Central memory CD4-positive, alpha-beta T cell (primary cell): ENCODE results near the gene NKD2.

Experiments used
- DNase-seq: peaks from one replicate; pipeline ENCODE4 v3.0.0; 2022

The NKD2 gene

DNA sequence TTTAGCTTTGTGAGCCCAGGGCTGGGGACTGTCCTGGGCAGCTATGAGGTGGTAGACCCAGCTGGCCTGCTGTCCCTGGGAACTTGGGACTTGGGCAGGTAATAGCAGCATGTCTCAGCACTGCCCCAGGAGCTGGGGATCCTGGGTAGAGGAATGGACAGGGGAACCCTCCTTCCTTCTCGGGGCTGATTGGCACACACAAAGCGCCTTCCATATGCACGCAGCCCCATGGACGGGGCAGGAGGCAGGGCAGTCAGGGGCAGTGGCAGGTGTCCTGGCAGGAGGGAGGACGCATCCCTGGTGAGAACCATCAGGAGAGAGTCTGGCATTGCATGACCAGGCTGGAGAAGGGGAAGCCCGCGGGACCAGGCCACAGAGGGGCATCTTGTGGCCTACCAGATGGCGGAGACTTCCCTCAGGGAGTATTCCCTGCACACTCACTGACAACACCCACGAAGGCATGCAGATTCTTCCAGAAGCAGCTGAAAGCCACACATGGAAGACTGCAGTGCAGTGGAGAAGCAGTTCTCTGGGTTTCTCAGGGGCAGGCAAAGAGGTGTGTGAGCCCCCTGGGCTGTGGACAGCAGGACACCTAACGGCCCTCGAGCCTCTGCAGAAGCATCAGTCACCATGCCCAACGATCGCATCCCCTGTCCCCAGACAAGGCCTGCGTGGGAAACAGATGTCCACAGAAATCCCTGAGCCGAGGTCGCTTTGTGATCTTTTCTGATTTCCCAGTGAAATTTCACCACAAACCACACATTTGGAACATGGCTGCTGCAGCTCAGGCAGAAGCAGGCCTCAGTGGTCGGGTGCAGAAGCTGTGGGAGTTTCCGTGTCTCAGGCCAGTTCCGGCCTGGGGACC lies 7.0 kb upstream of the NKD2 start:
- DNase-seq: no peak

DNA sequence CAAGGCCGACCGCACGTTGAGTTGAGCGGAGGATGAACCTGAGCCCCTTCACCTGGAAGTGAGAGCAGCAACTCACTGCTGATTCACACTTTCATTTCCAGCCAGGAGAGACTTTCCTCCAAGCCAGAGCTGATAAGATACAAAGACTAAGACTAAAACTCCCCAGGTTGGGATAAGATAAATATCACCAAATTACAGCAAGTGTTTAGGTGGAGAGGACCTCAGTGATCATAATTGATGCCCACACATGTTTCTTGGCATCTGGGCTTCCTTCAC lies 6.4 kb upstream of the NKD2 start:
- DNase-seq: no peak

- no peak for DNase-seq
Observed at GRCh38 chr5:1002836-1003235, 5.8 kb upstream of the NKD2 start.

- peak; percentile 43 for DNase-seq
Observed at GRCh38 chr5:1003296-1003937, 5.2 kb upstream of the NKD2 start.

DNA sequence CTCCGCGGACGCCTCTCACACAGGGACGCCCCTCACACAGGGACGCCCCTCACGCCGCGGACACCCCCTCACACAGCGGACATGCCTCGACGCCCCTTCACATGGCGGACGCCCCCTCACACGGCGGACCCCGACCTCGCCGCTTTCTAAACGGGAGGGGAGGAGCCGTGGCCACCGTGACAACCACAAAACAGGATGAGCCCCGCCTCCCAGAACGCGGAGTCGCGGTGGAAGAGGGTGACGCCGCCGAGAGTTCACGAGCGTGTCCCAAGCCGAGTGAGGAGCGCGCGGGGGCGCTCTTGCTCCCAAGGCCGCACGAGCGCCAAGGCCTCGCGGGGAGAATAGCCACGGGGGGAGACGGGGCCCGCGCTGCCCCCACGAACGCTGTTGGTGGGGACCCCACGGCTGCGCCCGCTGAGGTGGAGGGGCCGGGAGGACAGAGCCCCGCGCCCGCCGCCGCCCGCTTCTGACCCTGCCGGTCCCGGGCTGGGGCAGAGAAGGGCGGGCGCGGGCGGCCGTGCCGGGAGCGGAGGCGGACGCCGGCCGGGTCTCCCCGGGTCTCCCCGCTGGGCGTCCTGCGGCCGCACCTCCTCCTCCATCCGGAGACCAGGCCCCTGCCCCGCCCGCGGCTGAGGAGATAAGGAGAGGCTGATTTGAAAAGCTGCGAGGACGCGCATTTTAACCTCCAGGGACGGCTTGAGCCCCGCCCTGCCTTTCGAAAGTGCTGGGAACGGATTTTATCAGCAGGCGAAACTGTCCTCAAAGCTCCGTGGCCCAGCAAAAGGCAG lies 3.9 kb upstream of the NKD2 start:
- DNase-seq: peak; percentile 37

GRCh38 chr5:1005249-1005851 lies 3.3 kb upstream of the NKD2 start:
- DNase-seq: no peak

- no peak for DNase-seq
Observed at GRCh38 chr5:1005904-1006655, 2.5 kb upstream of the NKD2 start.

GRCh38 chr5:1006656-1007071 lies 1.9 kb upstream of the NKD2 start:
- no peak for DNase-seq

DNA sequence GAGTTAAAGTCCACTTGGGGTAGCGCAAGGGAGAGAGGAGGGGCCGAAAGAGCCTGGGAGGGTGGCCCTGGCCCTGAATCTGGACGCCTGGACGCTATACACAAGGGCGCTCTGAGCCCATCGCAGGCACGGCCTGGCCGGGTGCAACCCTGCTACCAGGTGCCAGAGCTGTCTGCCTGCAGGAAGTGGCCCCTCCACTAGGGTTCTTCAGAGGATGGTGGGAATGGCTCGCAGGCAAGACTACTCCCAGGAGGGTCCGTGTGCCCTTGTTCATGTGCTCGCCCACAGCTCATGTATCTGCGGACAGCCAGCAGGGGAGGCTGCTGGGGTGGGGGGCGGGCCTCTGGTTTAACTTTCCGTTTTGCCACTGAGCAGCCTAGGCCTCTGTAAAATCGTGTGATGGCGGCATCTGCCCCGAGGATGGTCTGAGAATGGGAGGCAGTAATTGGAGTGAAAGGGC lies 1.4 kb upstream of the NKD2 start:
- no peak for DNase-seq

DNA sequence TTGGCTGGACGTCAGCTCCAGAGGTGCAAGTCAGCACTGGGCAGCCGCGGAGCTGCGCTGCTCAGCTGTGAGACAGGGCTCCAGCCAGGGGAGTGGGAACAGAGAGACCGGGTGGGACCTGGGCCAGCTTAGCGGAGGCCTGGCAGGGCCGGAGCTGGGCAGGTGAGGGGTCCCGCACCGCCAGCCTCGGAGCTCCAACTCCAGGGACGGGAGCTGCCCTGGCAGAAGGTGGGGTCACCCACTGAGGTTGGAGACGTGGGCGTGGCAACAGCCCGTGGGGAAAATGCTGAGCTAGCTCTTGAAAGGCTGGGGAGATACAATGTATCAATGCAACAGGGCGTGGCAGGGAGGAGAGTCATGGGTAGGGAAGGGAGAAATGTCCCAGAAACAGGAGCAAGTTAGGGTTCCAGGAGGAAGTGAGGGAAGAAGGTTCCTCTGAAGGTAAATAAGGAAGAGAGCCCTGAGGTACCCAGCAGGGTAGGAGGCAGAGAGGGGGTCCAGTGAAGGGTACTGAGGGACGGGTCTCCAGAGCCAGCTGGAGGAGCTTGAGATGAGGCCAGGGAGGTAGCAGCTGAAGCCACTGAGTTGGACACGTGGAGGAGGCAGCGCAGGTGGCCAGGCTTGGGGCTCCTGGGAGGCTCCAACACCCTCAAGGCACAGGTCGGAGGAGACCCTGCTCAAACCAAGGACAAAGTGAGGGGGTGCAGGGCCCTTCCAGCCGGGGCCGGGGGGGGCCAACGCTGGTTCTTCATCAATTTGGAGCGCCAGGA lies 736 bp upstream of the NKD2 start:
- DNase-seq: no peak

DNA sequence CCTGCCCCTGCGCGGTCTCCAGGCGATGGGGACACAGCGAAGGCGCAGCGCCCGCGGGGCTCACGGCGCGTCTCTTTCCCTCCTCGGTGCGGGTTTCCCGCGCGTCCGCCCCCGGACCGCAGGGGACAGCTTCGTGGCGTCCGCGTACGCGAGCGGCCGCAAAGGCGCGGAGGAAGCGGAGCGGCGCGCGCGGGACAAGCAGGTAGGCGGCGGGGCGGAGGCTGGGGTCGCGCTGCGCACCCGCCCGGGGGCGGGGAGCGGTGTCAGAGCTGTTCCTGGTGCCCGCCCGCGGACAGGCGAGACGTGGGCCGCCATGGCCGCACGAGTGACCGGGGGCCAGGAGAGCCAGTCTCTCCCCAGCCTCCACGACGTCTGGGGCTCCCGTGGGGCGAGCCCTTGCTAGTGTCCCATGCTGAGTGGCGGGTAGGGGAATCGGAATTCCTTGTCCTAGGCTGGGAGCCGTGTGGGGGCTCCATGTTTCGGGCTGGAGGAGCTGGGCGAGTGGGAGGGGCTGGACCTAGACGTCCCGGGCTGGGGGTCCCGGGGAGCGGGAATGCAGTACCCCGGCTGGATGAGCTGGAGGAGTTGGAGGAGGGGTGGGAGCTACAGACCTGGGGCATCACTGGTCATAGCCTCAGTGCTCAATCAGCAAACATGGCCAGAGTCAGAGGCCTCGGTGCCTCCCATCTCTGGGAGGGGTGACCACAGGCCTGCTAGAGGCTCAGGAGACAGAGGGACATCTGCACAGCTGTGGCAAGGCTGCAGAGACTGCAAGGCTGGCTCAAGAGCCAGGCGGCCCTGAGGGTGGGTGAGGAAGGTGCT lies 968 bp downstream of the NKD2 start:
- DNase-seq: no peak

- DNase-seq: no peak
Observed at GRCh38 chr5:1010181-1010510, 1.5 kb downstream of the NKD2 start.

DNA sequence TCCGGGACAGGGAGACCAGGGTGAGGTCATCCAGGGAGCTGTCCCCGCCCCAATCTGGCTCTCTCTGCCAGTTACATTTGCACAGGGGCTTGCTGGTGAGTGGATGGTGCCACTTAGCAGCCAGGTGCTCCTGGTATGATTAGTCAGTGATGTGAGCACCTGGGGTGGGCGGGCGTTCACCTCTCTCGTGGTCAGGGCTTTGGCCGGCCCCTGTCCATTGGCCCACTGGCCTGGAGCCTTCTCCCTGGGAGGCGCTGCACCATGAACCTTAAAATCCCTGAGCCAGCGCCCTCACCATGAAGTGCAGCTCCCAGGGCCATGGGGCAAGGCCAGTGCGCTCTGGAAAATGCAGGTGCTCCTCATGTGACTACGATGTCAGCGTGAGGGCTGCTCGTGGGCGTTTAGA lies 2.0 kb downstream of the NKD2 start:
- DNase-seq: no peak

DNA sequence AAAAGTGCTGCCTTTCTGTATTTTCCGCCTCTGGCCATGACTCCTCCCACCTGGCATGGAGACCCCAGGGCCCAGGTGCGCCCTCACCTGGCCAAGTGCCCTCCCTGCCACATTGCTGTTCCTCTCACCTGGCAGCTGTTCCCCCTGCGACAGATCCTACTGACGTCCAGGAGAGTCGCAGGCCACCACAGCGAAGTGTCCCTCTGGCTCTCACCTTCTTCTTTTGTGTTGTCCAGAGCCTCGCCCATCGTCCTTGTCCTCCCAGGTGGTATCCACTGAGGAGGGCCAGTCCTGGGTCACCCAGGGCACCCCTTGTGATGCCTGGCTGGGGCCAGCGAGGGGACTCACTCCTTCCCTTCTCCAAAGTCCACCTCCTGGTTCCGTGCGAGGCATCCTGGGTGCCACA lies 2.6 kb downstream of the NKD2 start:
- DNase-seq: peak; percentile 33

DNA sequence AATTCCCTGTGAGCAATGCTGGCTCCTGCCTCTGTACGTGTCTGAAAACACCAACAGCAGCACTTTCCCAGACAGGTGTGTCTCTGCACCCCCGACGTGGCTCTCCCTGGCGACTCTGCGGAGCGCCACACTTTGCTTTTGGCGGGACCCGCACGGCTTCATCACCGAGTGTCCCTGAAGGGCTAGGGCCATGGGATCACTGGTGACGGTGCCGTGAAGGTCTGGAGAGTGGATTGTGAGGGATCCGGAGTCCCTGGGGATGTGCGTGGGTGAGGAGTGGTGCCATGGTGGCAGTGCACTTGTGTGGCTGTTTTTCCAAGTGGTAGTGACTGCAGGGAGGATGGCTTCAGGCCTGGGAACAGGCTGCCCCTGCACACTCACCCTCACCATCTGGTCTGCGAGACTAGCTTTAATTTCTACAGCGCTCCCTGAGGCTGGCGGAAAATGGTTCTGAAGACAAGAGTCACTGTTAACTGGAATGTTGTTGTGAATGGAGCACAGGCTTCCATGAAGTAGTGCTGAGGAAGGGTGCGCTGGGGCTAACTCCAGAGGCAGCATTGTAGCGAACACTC lies 3.2 kb downstream of the NKD2 start:
- no peak for DNase-seq

GRCh38 chr5:1012313-1012841 lies 3.8 kb downstream of the NKD2 start:
- DNase-seq: no peak

DNA sequence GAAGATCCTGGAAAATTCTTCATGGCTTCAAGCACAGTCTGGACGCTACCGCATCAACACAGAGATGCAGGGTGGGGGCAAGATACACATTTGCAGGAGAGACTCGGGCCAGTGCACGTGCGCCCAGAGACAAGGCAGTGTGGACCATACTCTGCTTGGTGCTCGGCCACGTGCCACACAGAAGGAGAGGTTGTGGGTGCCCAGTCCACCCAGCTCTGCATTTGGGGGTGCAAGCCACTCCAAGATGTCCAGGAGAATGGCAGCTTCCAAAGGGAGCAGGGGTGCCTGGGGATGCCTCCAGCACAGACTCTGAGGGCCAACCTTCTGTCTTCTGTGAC lies 4.3 kb downstream of the NKD2 start:
- no peak for DNase-seq

- DNase-seq: no peak
Observed at GRCh38 chr5:1013238-1013947, 4.8 kb downstream of the NKD2 start.

- no peak for DNase-seq
Observed at GRCh38 chr5:1013948-1014301, 5.3 kb downstream of the NKD2 start.

- no peak for DNase-seq
Observed at GRCh38 chr5:1014346-1014745, 5.7 kb downstream of the NKD2 start.
